PC-3 (cell line): Measurements from ENCODE around the gene URB1.

Experiments
- CTCF ChIP-seq: fragments of 300-600 bp; sonication (generic); conservative IDR thresholded peaks from 2 replicates; pipeline ENCODE4 v1.5.1; 2017; ENCODE audit warnings: antibody characterized with exemption, low read depth, mild to moderate bottlenecking, low read length
- EZH2 ChIP-seq: fragments of 300-600 bp; sonication (generic); IDR thresholded peaks from one replicate; pipeline ENCODE4 v1.6.1; 2017; ENCODE audit warnings: antibody characterized with exemption, mild to moderate bottlenecking, low read length; ENCODE audit not compliant: unreplicated experiment
- EZH2phosphoT487 ChIP-seq: fragments of 300-600 bp; sonication (generic); IDR thresholded peaks from 2 replicates; pipeline ENCODE4 v1.6.1; 2018; ENCODE audit warnings: mild to moderate bottlenecking, antibody characterized with exemption, low read length, borderline replicate concordance

- no peak for TF ChIP-seq CTCF
- no peak for TF ChIP-seq EZH2
- no peak for TF ChIP-seq EZH2phosphoT487
Observed at GRCh38 chr21:32333953-32334673, 58.7 kb downstream of the URB1 start.
